Measurements from ENCODE around the gene SBK3. TPM values are rescaled to one million over a fixed set of nuclear protein-coding genes. Genes with fewer than 3 reads are reported as not detected.

Gene SBK3
- total and polyA plus RNA-seq, 2 of the 8 experiments (the other 6 are each of a cell fraction or from before 2014, with no cell fraction given): 0.76 to 1.5 TPM

GRCh38 chr19:55584871-55585270, 39.5 kb upstream of the SBK3 start (continued):
- no peak for TF ChIP-seq CHD7 (IDR thresholded peaks at IDR 0.05; ENCODE audit: insufficient replicate concordance, low read length)
